Heart right ventricle (tissue), 16 donors: ENCODE results near the gene PHAX. TPM values are rescaled to one million over a fixed set of nuclear protein-coding genes. Genes with fewer than 3 reads are reported as not detected.

Experiments used
- ATAC-seq, 8 donors: fragments of 200-7000 bp; cut with Tn5 transposase; one replicate each; pipeline ENCODE4 v1.9.1; 2020; ENCODE audit warnings: mild to moderate bottlenecking in 8 of 8, moderate library complexity in 8 of 8, moderate number of reproducible peaks in 1 of 8
- DNase-seq, 2 donors: peaks; one replicate each; pipeline ENCODE4 v3.0.0-alpha.2; 2020
- H3K27ac ChIP-seq, 10 donors: fragments of 200-600 bp; sonication (generic) in 2 of 10; one replicate each; pipeline versions ENCODE4 v1.5.0 to v1.8.0; 2020 to 2022; ENCODE audit warnings: mild to moderate bottlenecking in 3 of 10
- H3K27me3 ChIP-seq, 7 donors: fragments of 200-600 bp; one replicate each; pipeline ENCODE4 v1.8.0; 2021 to 2022; ENCODE audit warnings: mild to moderate bottlenecking in 2 of 7
- H3K36me3 ChIP-seq, 9 donors: fragments of 200-600 bp; sonication (generic) in 1 of 9; one replicate each; pipeline versions ENCODE4 v1.5.0 to v1.8.0; 2020 to 2022; ENCODE audit warnings: mild to moderate bottlenecking in 2 of 9
- H3K4me1 ChIP-seq, 9 donors: fragments of 200-600 bp; sonication (generic) in 1 of 9; one replicate each; pipeline versions ENCODE4 v1.5.0 to v1.8.0; 2020 to 2022; ENCODE audit warnings: mild to moderate bottlenecking in 4 of 9
- H3K4me3 ChIP-seq, 10 donors: fragments of 200-600 bp; sonication (generic) in 2 of 10; one replicate each; pipeline versions ENCODE4 v1.5.0 to v1.8.0; 2020 to 2022; ENCODE audit warnings: mild to moderate bottlenecking in 7 of 10, moderate library complexity in 2 of 10
- H3K9me3 ChIP-seq, 11 donors: fragments of 200-600 bp in 10 of 11; sonication (generic) in 2 of 11; one replicate each; pipeline versions ENCODE4 v1.5.0 to v1.8.0; 2013 to 2022; ENCODE audit warnings: mild to moderate bottlenecking in 2 of 11, control low read depth in 1 of 11, moderate library complexity in 1 of 11
- WGBS, 2 donors: extraction: QIAGEN DNeasy Blood & Tissue Kit; methylation state at CpG; one replicate each; pipeline ENCODE4 v1.1.7; 2013; ENCODE audit warnings: inconsistent platforms in 1 of 2; 5-methylcytosine and 5-hydroxymethylcytosine counted together
- intact Hi-C, 10 donors: fragments of 100-400 bp; cut with DNase I; formaldehyde crosslinking; loops; one replicate each; pipeline versions ENCODE4 v1.11.1 to v1.14.2; 2022
- polyA plus RNA-seq, 2 donors: library from polyadenylated mRNA; stranded (reverse); fragments of 200-250 nt; gene quantifications; one replicate each; pipeline ENCODE4 v1.2.3, GENCODE V29; 2013
- total RNA-seq, 10 donors: library from RNA; stranded (reverse); fragmentation: NEBNext Ultra II Directional in 3 of 10; extraction: Animal tissue kit (Norgen Biotek cat#: 25700) in 3 of 10; gene quantifications; one replicate each; pipeline versions ENCODE4 v1.2.1 to v1.2.4, GENCODE V29; 2021 to 2023
- TF ChIP-seq, protein P1 (sequence below), 9 donors: fragments of 200-600 bp; sonication (generic) in 2 of 9; IDR thresholded peaks; one replicate each; pipeline versions ENCODE4 v1.5.0 to v1.8.0; 2021 to 2022; ENCODE audit warnings: antibody characterized with exemption in 9 of 9, mild to moderate bottlenecking in 5 of 9, moderate library complexity in 1 of 9
- donor health status: Arrhythmogenic right ventricular cardiomyopathy.
- donor health status: ischemic (EF 13 %, LVEDD 7.1; RV severe dilation, severe dysfunction).
- donor health status: healthy with polysubstance abuse.
- donor health status: DM: no; HTN: yes; CAD: no.
- donor health status: DM: no; HTN: no; CAD: no.
- donor health status: ischemic (EF 25% LVEDD 6.9; RV normal size, moderate dysfunction).
- donor health status: ischemic (EF 25% LVEDD 5.7; RV mildly dilated, moderate dysfunction).
- donor health status: healthy.
- donor health status: DM: yes; HTN: yes; CAD: no.
- donor health status: Ischemic cardiomyopathy.
- donor health status: ischemic (EF 35%, LVEDD 5.7; RV mildly dilated, moderate dysfunction).
- donor health status: nonischemic (EF 11% LVEDD 7.7; RV severe dilation, severe dysfunction).
- donor health status: DM: yes; HTN: yes; CAD: no.
- donor health status: PGD.
- donor health status: ischemic (EF 29% LVEDD 5.4; RV normal size, mild dysfunction).
- donor health status: nonischemic (EF 23%, LVEDD 6.1; RV moderate dilation, normal function).

The PHAX gene
- total and polyA plus RNA-seq, 12 donors, result 10.9 to 38.5 (median 27.8) TPM

DNA sequence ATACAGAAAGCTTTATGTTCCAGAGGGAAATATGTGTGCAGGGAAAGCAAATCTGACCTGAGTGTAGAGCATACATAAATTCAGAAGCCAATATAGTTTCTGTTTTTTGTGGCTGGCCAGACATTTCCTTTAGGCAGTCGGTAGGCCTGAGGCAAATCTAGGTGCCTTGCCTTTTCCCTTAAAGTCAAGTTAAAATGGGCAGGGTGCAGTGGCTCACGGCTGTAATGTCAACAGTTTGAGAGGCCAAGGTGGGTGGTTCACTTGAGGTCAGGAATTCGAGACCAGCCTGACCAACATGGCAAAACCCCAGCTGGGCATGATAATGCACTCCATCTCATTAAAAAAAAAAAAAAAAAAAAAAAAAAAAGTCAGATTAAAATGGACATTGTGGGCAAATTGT, 31.2 kb downstream of the PHAX start:
- WGBS, 2 donors, result 63 to 74% methylated on average over 3 of the region's 3 CpGs
- TF ChIP-seq, protein P1, sequence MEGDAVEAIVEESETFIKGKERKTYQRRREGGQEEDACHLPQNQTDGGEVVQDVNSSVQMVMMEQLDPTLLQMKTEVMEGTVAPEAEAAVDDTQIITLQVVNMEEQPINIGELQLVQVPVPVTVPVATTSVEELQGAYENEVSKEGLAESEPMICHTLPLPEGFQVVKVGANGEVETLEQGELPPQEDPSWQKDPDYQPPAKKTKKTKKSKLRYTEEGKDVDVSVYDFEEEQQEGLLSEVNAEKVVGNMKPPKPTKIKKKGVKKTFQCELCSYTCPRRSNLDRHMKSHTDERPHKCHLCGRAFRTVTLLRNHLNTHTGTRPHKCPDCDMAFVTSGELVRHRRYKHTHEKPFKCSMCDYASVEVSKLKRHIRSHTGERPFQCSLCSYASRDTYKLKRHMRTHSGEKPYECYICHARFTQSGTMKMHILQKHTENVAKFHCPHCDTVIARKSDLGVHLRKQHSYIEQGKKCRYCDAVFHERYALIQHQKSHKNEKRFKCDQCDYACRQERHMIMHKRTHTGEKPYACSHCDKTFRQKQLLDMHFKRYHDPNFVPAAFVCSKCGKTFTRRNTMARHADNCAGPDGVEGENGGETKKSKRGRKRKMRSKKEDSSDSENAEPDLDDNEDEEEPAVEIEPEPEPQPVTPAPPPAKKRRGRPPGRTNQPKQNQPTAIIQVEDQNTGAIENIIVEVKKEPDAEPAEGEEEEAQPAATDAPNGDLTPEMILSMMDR (IDR thresholded peaks at IDR 0.05), result no peak
- DNase-seq, result no peak
- Histone ChIP-seq H3K9me3 (no peaks in the 10 kb centered on the region), H3K27ac (no peak overlapping the region), H3K36me3 (peaks cover 0 to 13% (median 0%) of the 10 kb centered on the region in 9 donors), H3K4me1 (no peaks in the 10 kb centered on the region), H3K4me3 (no peak overlapping the region), H3K27me3 (no peaks in the 10 kb centered on the region)
- intact Hi-C loops, result no loop called here
- no peak for ATAC-seq

DNA sequence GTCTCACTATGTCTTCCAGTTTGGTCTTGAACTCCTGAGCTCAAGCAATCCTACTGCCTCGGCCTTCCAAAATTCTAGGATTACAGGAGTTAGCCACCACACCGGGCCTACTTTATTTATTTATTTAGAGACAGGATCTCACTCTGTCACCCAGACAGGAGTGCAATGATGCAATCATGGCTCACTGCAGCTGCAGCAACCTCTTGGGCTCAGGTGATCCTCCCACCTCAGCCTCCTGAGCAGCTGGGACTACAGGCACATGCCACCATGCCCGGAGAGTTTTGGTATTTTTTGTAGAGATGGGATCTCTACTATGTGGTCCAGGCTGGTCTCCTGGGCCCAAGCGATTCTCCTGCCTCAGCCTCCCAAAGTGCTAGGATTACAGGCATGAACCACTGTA, 32.8 kb downstream of the PHAX start:
- no peaks in the 10 kb centered on the region for H3K9me3 ChIP-seq
- DNase-seq (no peak), ATAC-seq (no peak)
- TF ChIP-seq, protein P1 (IDR thresholded peaks at IDR 0.05), result no peak
- no peaks in the 10 kb centered on the region for H3K36me3 ChIP-seq
- H3K4me1 ChIP-seq, result no peaks in the 10 kb centered on the region
- WGBS, 2 donors, result 92 to 95% methylated on average over 4 of the region's 4 CpGs
- no peaks in the 10 kb centered on the region for H3K27me3 ChIP-seq
- H3K27ac ChIP-seq, result no peak overlapping the region
- no peak overlapping the region for H3K4me3 ChIP-seq
- intact Hi-C loops, result no loop called here

GRCh38 chr5:126635585-126635984, 34.8 kb downstream of the PHAX start:
- Histone ChIP-seq H3K4me3 (no peak overlapping the region), H3K36me3 (no peaks in the 10 kb centered on the region), H3K4me1 (no peaks in the 10 kb centered on the region), H3K27ac (no peak overlapping the region), H3K9me3 (no peaks in the 10 kb centered on the region), H3K27me3 (no peaks in the 10 kb centered on the region)
- no peak for ATAC-seq
- TF ChIP-seq, protein P1 (IDR thresholded peaks at IDR 0.05), result no peak
- intact Hi-C loops, result no loop called here
- WGBS, 2 donors, result 90 to 96% methylated on average over 3 of the region's 3 CpGs
- DNase-seq, result no peak

DNA sequence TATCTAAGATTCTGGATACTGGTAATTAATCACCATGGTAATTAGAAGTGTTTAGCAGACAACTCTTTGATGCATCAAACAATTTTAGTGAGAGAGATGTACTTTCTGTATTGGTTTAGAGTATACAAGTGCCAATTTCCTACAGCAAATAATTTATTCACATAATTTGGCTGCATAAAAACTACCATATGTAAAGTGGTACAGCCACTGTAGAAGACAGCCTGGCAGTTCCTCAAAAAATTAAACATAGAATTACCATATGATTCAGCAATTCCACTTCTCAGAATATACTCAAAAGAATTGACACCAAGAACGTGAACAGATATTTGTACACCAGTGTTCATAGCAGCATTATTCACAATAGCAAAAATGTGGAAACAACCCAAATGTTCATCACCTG, 36.2 kb downstream of the PHAX start:
- Histone ChIP-seq H3K27ac (no peak overlapping the region), H3K4me3 (no peak overlapping the region), H3K4me1 (no peaks in the 10 kb centered on the region), H3K9me3 (no peaks in the 10 kb centered on the region), H3K27me3 (no peaks in the 10 kb centered on the region), H3K36me3 (no peaks in the 10 kb centered on the region)
- TF ChIP-seq, protein P1 (IDR thresholded peaks at IDR 0.05), result no peak
- no peak for DNase-seq
- 81 to 89% methylated on average over 1 of the region's 1 CpG for WGBS, 2 donors
- intact Hi-C loops, result no loop called here
- no peak for ATAC-seq
